HEK293 (cell line): ENCODE data around the gene FBXL13.
"Not testable (repeated sequence)": the region's sequence is repeated elsewhere in the genome, so short reads cannot be mapped to it uniquely, and the experiment has no call there.

ENCODE experiments used
- CTCF ChIP-seq: fragments of 450-650 bp; formaldehyde crosslinking; IDR thresholded peaks from 2 replicates; pipeline ENCODE4 v1.5.1; 2016; ENCODE audit warnings: missing biosample characterization, missing genetic modification characterization
- REST ChIP-seq: fragments of 450-650 bp; formaldehyde crosslinking; IDR thresholded peaks from 2 replicates; pipeline ENCODE4 v1.5.1; 2016; ENCODE audit warnings: missing biosample characterization, missing genetic modification characterization
- TSHZ1 ChIP-seq: fragments of 450-650 bp; formaldehyde crosslinking; IDR thresholded peaks from 2 replicates; pipeline ENCODE4 v1.5.1; 2016; ENCODE audit warnings: missing biosample characterization, missing genetic modification characterization, borderline replicate concordance
- YY1 ChIP-seq: fragments of 450-650 bp; formaldehyde crosslinking; IDR thresholded peaks from 2 replicates; pipeline ENCODE4 v1.5.1; 2018; ENCODE audit warnings: missing biosample characterization, missing genetic modification characterization
- YY2 ChIP-seq: fragments of 450-650 bp; formaldehyde crosslinking; IDR thresholded peaks from 2 replicates; pipeline ENCODE4 v1.5.1; 2016; ENCODE audit warnings: missing biosample characterization, missing genetic modification characterization
- ZBTB11 ChIP-seq: fragments of 450-650 bp; formaldehyde crosslinking; conservative IDR thresholded peaks from 2 replicates; pipeline ENCODE4 v1.5.1; 2016; ENCODE audit warnings: low read depth, missing biosample characterization, missing genetic modification characterization
- ZNF10 ChIP-seq: fragments of 450-650 bp; formaldehyde crosslinking; IDR thresholded peaks from 2 replicates; pipeline ENCODE4 v1.5.1; 2017; ENCODE audit warnings: missing biosample characterization, missing genetic modification characterization
- ZNF266 ChIP-seq: fragments of 450-650 bp; formaldehyde crosslinking; IDR thresholded peaks from 2 replicates; pipeline ENCODE4 v1.5.1; 2016; ENCODE audit warnings: missing biosample characterization, missing genetic modification characterization, low read depth
- ZNF362 ChIP-seq: fragments of 450-650 bp; formaldehyde crosslinking; IDR thresholded peaks from 2 replicates; pipeline ENCODE4 v1.5.1; 2016; ENCODE audit warnings: missing biosample characterization, missing genetic modification characterization
- ZNF449 ChIP-seq: fragments of 450-650 bp; formaldehyde crosslinking; IDR thresholded peaks from 2 replicates; pipeline ENCODE4 v1.5.1; 2017; ENCODE audit warnings: missing biosample characterization, mild to moderate bottlenecking, missing genetic modification characterization, moderate library complexity
- ZNF549 ChIP-seq: fragments of 450-650 bp; IDR thresholded peaks from 2 replicates; pipeline ENCODE4 v1.5.1; 2018; ENCODE audit warnings: missing biosample characterization, missing genetic modification characterization, mild to moderate bottlenecking, inconsistent platforms, moderate library complexity

GRCh38 chr7:103092321-103092720, 17.7 kb upstream of the FBXL13 start:
- TF ChIP-seq CTCF (tag by site-specific recombination); ZNF266 (tag by site-specific recombination); ZNF449 (tag by site-specific recombination); YY2; ZNF362 (tag by site-specific recombination); YY1 (tag by site-specific recombination); REST (tag by site-specific recombination); ZBTB11; TSHZ1; ZNF549 (tag by site-specific recombination); ZNF10 (tag by site-specific recombination): not testable (repeated sequence)
